ENCODE data around the gene CENPO.

The CENPO gene

DNA sequence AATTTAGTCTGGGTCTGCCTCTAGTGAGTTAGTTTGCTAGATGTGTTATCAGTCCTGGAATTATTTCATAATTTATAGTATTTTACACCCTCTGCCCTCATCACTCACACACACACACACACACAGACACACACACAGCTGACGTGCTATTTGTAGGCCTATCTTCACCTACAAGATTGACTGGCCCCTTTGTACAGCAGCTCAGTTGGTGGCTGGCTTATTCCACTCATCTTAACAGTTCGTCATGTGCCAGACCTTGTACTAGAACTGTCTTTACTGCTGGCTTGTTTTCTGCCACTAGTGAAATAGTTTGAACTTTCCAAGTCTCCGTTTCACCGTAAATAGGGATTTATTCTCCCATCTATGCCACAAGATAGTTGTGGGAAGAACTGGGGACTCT lies 21.3 kb downstream of the CENPO start:
- Histone ChIP-seq H3K9ac (ENCODE audit: low read length in 2 of 2) (no peak overlapping the region), H3K27me3 (ENCODE audit: control insufficient read depth in 1 of 2, insufficient read depth in 2 of 2, low read length in 2 of 2) (no peaks in the 10 kb centered on the region), H3K27ac (ENCODE audit: low read length) (no peak overlapping the region), H3K9me3 (ENCODE audit: control insufficient read depth in 2 of 2, low read length in 2 of 2) (no peaks in the 10 kb centered on the region), H3K4me1 (ENCODE audit: control insufficient read depth, insufficient read depth, low read length) (no peaks in the 10 kb centered on the region), H3K36me3 (ENCODE audit: control insufficient read depth in 2 of 2, insufficient read depth in 2 of 2, low read length in 2 of 2) (peaks cover 0 to 7% of the 10 kb centered on the region in 2 donors), H3K4me3 (ENCODE audit: low read length in 2 of 2) (no peak overlapping the region)

GRCh38 chr2:24815171-24815570 lies 21.9 kb downstream of the CENPO start:
- Histone ChIP-seq H3K9me3 (ENCODE audit: control insufficient read depth in 2 of 2, low read length in 2 of 2) (no peaks in the 10 kb centered on the region), H3K9ac (ENCODE audit: low read length in 2 of 2) (no peak overlapping the region), H3K36me3 (ENCODE audit: control insufficient read depth in 2 of 2, insufficient read depth in 2 of 2, low read length in 2 of 2) (peaks cover 0 to 7% of the 10 kb centered on the region in 2 donors), H3K27ac (ENCODE audit: low read length) (no peak overlapping the region), H3K4me3 (ENCODE audit: low read length in 2 of 2) (no peak overlapping the region), H3K27me3 (ENCODE audit: control insufficient read depth in 1 of 2, insufficient read depth in 2 of 2, low read length in 2 of 2) (no peaks in the 10 kb centered on the region), H3K4me1 (ENCODE audit: control insufficient read depth, insufficient read depth, low read length) (no peaks in the 10 kb centered on the region)

- no peak overlapping the region for H3K9ac ChIP-seq (ENCODE audit: low read length in 2 of 2)
Observed at GRCh38 chr2:24816404-24816803, 23.2 kb downstream of the CENPO start.

DNA sequence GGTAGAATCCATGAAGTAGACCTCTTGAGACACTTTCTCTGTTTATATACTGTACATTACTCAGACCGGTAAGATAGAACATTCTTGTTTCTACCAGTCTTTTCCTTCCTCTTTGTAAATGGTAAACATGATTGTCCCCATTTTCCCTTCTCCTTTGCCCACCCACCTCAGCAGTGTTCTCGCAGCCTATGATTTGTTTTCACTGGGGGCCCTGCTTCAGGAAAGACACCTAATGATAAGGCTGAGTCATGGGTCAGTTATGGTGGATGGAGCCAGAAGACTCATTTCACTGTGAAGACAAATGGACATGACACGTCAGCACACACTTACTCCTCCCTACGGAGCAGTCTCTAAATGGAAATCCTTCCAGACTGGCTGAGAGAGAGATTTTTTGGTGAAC lies 23.7 kb downstream of the CENPO start:
- Histone ChIP-seq H3K9me3 (ENCODE audit: control insufficient read depth in 2 of 2, low read length in 2 of 2) (no peaks in the 10 kb centered on the region), H3K27me3 (ENCODE audit: control insufficient read depth in 1 of 2, insufficient read depth in 2 of 2, low read length in 2 of 2) (no peaks in the 10 kb centered on the region), H3K9ac (ENCODE audit: low read length in 2 of 2) (no peak overlapping the region), H3K4me3 (ENCODE audit: low read length in 2 of 2) (no peak overlapping the region), H3K27ac (ENCODE audit: low read length) (no peak overlapping the region), H3K4me1 (ENCODE audit: control insufficient read depth, insufficient read depth, low read length) (no peaks in the 10 kb centered on the region), H3K36me3 (ENCODE audit: control insufficient read depth in 2 of 2, insufficient read depth in 2 of 2, low read length in 2 of 2) (peaks cover 3 to 13% of the 10 kb centered on the region in 2 donors)

More at GRCh38 chr2:24816404-24816803, 23.2 kb downstream of the CENPO start:
- H3K4me1 ChIP-seq (ENCODE audit: control insufficient read depth, insufficient read depth, low read length): no peaks in the 10 kb centered on the region
- H3K27ac ChIP-seq (ENCODE audit: low read length): no peak overlapping the region
- H3K9me3 ChIP-seq (ENCODE audit: control insufficient read depth in 2 of 2, low read length in 2 of 2): no peaks in the 10 kb centered on the region
- H3K36me3 ChIP-seq (ENCODE audit: control insufficient read depth in 2 of 2, insufficient read depth in 2 of 2, low read length in 2 of 2): peaks cover 3 to 13% of the 10 kb centered on the region in 2 donors
- H3K27me3 ChIP-seq (ENCODE audit: control insufficient read depth in 1 of 2, insufficient read depth in 2 of 2, low read length in 2 of 2): no peaks in the 10 kb centered on the region
- no peak overlapping the region for H3K4me3 ChIP-seq (ENCODE audit: low read length in 2 of 2)

DNA sequence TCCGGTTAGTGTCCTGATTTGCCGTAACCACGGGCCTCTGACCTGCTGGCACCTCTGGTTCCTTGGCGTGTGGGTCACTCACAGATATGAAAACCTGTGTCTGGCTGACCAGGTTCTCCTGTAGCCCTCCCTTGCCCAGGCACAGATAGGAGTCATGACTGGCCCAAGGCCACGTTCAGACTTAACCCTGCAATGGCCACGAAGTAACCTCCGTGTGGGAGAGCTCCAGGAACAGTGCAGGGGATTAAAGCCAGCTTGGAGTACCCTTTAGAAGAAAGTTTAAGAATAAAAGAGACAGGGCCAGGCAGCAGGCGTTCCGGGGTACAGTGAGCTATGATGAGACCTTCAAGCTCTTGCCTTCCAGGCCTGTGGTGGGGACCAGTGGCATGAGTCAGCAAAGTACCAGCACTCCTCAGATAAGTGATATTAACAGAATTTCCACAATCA lies 25.5 kb downstream of the CENPO start:
- Histone ChIP-seq H3K4me3 (ENCODE audit: low read length in 2 of 2) (no peak overlapping the region), H3K36me3 (ENCODE audit: control insufficient read depth in 2 of 2, insufficient read depth in 2 of 2, low read length in 2 of 2) (peaks cover 3 to 13% of the 10 kb centered on the region in 2 donors), H3K27me3 (ENCODE audit: control insufficient read depth in 1 of 2, insufficient read depth in 2 of 2, low read length in 2 of 2) (no peaks in the 10 kb centered on the region), H3K4me1 (ENCODE audit: control insufficient read depth, insufficient read depth, low read length) (no peaks in the 10 kb centered on the region), H3K27ac (ENCODE audit: low read length) (no peak overlapping the region), H3K9ac (ENCODE audit: low read length in 2 of 2) (no peak overlapping the region), H3K9me3 (ENCODE audit: control insufficient read depth in 2 of 2, low read length in 2 of 2) (no peaks in the 10 kb centered on the region)

DNA sequence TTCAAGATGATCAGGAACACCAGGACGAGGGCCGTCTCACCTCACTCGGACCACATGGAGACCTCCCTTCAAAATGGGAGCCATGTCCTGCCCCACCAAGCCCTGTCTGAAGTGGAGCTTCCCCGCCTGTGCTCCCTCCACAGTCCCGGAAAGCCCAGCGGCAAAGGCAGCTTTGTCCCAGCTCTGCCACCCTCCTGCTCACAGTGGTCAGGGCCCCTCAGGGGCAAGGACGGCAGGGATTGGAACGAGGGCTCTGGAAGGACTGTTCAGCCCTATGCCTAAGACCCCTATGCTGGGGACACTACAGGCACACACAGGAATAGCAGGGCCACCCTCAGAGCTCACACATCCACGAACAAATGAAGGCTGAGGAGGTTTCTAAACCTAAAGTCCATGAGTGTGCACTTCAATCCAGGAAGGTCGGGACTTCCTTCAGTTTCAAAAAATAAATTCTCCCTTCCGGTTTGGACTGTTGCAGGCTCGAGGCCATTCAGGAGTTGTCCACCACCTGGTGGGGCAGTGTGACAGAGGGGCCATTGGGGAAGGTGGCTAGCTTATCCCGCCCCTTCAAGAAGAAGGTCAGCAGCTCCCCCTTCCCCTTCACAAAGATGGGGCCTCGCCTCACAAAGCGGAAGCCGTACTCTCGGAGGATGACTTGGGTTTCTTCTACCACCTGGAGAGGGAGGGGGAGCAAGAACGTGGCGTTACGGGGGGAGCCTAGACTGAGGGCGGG lies 26.4 kb downstream of the CENPO start:
- H3K27ac ChIP-seq (ENCODE audit: low read length): no peak overlapping the region
- H3K4me3 ChIP-seq (ENCODE audit: low read length in 2 of 2): no peak overlapping the region
- peaks cover 3 to 13% of the 10 kb centered on the region in 2 donors for H3K36me3 ChIP-seq (ENCODE audit: control insufficient read depth in 2 of 2, insufficient read depth in 2 of 2, low read length in 2 of 2)
- H3K27me3 ChIP-seq (ENCODE audit: control insufficient read depth in 1 of 2, insufficient read depth in 2 of 2, low read length in 2 of 2): no peaks in the 10 kb centered on the region
- no peak overlapping the region for H3K9ac ChIP-seq (ENCODE audit: low read length in 2 of 2)
- no peaks in the 10 kb centered on the region for H3K4me1 ChIP-seq (ENCODE audit: control insufficient read depth, insufficient read depth, low read length)
- H3K9me3 ChIP-seq (ENCODE audit: control insufficient read depth in 2 of 2, low read length in 2 of 2): no peaks in the 10 kb centered on the region

GRCh38 chr2:24820175-24820513 lies 26.9 kb downstream of the CENPO start:
- Histone ChIP-seq H3K27me3 (ENCODE audit: control insufficient read depth in 1 of 2, insufficient read depth in 2 of 2, low read length in 2 of 2) (no peaks in the 10 kb centered on the region), H3K4me3 (ENCODE audit: low read length in 2 of 2) (no peak overlapping the region), H3K9me3 (ENCODE audit: control insufficient read depth in 2 of 2, low read length in 2 of 2) (no peaks in the 10 kb centered on the region), H3K9ac (ENCODE audit: low read length in 2 of 2) (no peak overlapping the region), H3K27ac (ENCODE audit: low read length) (no peak overlapping the region), H3K36me3 (ENCODE audit: control insufficient read depth in 2 of 2, insufficient read depth in 2 of 2, low read length in 2 of 2) (peaks cover 3 to 13% of the 10 kb centered on the region in 2 donors), H3K4me1 (ENCODE audit: control insufficient read depth, insufficient read depth, low read length) (no peaks in the 10 kb centered on the region)

DNA sequence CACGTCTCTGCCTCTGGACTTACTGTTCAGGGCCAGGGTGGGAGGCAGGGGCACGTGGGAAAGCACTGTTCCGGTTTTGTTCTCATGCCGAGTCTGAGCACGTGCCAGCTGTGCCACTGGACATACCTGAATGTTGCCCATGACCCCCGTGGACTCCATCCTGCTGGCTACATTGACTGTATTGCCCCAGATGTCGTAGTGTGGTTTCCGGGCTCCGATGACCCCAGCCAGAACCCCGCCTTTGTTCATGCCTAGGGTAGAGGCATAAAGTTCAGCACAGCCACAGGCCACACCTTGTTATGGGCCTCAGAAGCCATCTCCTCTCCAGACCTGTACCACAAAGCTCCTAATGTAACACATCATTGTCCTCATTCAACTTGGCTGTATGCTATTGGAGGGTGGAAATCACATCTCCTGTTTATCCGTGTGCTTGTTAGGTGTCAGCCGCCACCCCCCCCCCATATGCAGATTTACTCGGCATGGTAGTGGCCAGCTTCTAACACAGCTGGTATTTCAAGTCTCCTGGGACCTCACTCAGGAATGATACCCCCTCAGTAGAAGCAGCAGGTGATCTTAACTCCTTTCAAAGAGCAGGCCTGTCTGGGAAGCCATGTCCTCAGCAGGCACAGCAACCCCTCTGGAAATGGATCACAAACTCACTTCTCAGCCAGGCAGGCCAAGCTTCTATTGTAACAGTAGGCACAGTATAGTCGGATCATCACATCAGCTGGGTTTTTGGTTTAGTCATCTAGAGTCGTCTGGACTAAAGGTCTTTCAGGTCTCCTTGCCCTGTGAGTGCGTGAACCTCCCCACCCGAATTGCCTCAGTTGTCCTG lies 27.6 kb downstream of the CENPO start:
- Histone ChIP-seq H3K9ac (ENCODE audit: low read length in 2 of 2) (no peak overlapping the region), H3K9me3 (ENCODE audit: control insufficient read depth in 2 of 2, low read length in 2 of 2) (no peaks in the 10 kb centered on the region), H3K4me3 (ENCODE audit: low read length in 2 of 2) (no peak overlapping the region), H3K27me3 (ENCODE audit: control insufficient read depth in 1 of 2, insufficient read depth in 2 of 2, low read length in 2 of 2) (no peaks in the 10 kb centered on the region), H3K27ac (ENCODE audit: low read length) (no peak overlapping the region), H3K4me1 (ENCODE audit: control insufficient read depth, insufficient read depth, low read length) (no peaks in the 10 kb centered on the region), H3K36me3 (ENCODE audit: control insufficient read depth in 2 of 2, insufficient read depth in 2 of 2, low read length in 2 of 2) (peaks cover 3 to 12% of the 10 kb centered on the region in 2 donors)

DNA sequence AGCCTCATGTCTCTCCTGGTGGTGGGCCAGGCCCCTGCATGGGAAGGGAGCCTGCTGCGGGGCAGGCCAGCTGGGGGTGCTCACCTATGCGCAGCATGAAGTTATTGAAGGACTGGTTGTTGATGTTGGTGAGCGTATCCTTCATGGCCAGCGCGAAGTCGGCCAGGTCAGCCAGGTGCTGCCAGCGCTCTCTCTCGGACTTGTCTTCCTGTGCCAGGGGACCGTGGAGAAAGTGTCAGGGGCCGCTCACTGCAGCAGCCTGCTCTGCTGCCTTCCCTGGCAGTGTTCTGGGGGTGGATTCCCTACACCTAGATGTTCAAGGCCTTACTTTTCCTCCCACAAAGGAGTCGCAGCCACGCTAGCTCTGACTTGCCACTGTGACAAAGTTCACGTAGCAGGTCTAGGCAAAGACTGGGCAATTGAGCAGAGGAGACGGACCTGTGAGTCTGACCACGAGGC lies 28.2 kb downstream of the CENPO start:
- Histone ChIP-seq H3K27ac (ENCODE audit: low read length) (no peak overlapping the region), H3K27me3 (ENCODE audit: control insufficient read depth in 1 of 2, insufficient read depth in 2 of 2, low read length in 2 of 2) (no peaks in the 10 kb centered on the region), H3K4me3 (ENCODE audit: low read length in 2 of 2) (no peak overlapping the region), H3K36me3 (ENCODE audit: control insufficient read depth in 2 of 2, insufficient read depth in 2 of 2, low read length in 2 of 2) (peaks cover 3 to 9% of the 10 kb centered on the region in 2 donors), H3K4me1 (ENCODE audit: control insufficient read depth, insufficient read depth, low read length) (no peaks in the 10 kb centered on the region), H3K9ac (ENCODE audit: low read length in 2 of 2) (no peak overlapping the region), H3K9me3 (ENCODE audit: control insufficient read depth in 2 of 2, low read length in 2 of 2) (no peaks in the 10 kb centered on the region)

GRCh38 chr2:24822049-24822706 lies 29.0 kb downstream of the CENPO start:
- H3K4me1 ChIP-seq (ENCODE audit: control insufficient read depth, insufficient read depth, low read length): peaks cover 1% of the 10 kb centered on the region
- no peak overlapping the region for H3K4me3 ChIP-seq (ENCODE audit: low read length in 2 of 2)
- H3K9ac ChIP-seq (ENCODE audit: low read length in 2 of 2): no peak overlapping the region
- H3K27me3 ChIP-seq (ENCODE audit: control insufficient read depth in 1 of 2, insufficient read depth in 2 of 2, low read length in 2 of 2): no peaks in the 10 kb centered on the region
- H3K9me3 ChIP-seq (ENCODE audit: control insufficient read depth in 2 of 2, low read length in 2 of 2): no peaks in the 10 kb centered on the region
- peaks cover 3 to 6% of the 10 kb centered on the region in 2 donors for H3K36me3 ChIP-seq (ENCODE audit: control insufficient read depth in 2 of 2, insufficient read depth in 2 of 2, low read length in 2 of 2)
- no peak overlapping the region for H3K27ac ChIP-seq (ENCODE audit: low read length)

Measured in stomach smooth muscle (tissue), 2 donors.